Mesenchymal stem cell (in vitro differentiated cells and primary cell): ENCODE results near the gene CCDC152.

Source experiments
- DNase-seq: peaks from one replicate; pipeline ENCODE4 v3.0.0-alpha.2; 2013
- H2AFZ ChIP-seq: one replicate; pipeline ENCODE4 v1.6.1; 2013; ENCODE audit warnings: low read depth, mild to moderate bottlenecking, control low read depth, inconsistent platforms, low read length, moderate library complexity
- H2AK5ac ChIP-seq: 2 replicates; pipeline ENCODE4 v1.6.1; 2013; ENCODE audit warnings: low read length, moderate library complexity, mild to moderate bottlenecking, inconsistent platforms; ENCODE audit not compliant: severe bottlenecking
- H2BK120ac ChIP-seq: one replicate; pipeline ENCODE4 v1.6.1; 2013; ENCODE audit warnings: low read depth, mild to moderate bottlenecking, inconsistent platforms, low read length, moderate library complexity
- H2BK12ac ChIP-seq, 2 experiments: one replicate each; pipeline ENCODE4 v1.6.1; 2013; ENCODE audit warnings: inconsistent platforms in 2 of 2, low read length in 2 of 2, mild to moderate bottlenecking in 2 of 2, moderate library complexity in 2 of 2, control low read depth in 1 of 2
- H2BK15ac ChIP-seq: one replicate; pipeline ENCODE4 v1.6.1; 2013; ENCODE audit warnings: mild to moderate bottlenecking, low read depth, inconsistent platforms; ENCODE audit not compliant: poor library complexity, severe bottlenecking
- H2BK5ac ChIP-seq: 2 replicates; pipeline ENCODE4 v1.6.1; 2013; ENCODE audit warnings: low read depth, mild to moderate bottlenecking, low read length, control low read depth, inconsistent platforms; ENCODE audit not compliant: poor library complexity, severe bottlenecking
- H3K14ac ChIP-seq, 2 experiments: one replicate each; pipeline ENCODE4 v1.6.1; 2013; ENCODE audit warnings: inconsistent platforms in 2 of 2, low read length in 2 of 2, control low read depth in 1 of 2, mild to moderate bottlenecking in 1 of 2, moderate library complexity in 1 of 2
- H3K18ac ChIP-seq, 2 experiments: one replicate each; pipeline ENCODE4 v1.6.1; 2013; ENCODE audit warnings: inconsistent platforms in 2 of 2, low read length in 2 of 2, control low read depth in 1 of 2, low read depth in 1 of 2, mild to moderate bottlenecking in 1 of 2
- H3K23ac ChIP-seq, 2 experiments: one replicate each; pipeline ENCODE4 v1.6.1; 2013; ENCODE audit warnings: inconsistent platforms in 2 of 2, low read length in 2 of 2, mild to moderate bottlenecking in 2 of 2, moderate library complexity in 2 of 2, control low read depth in 1 of 2
- H3K27ac ChIP-seq: 2 replicates; pipeline ENCODE4 v1.5.1; 2013; ENCODE audit warnings: mild to moderate bottlenecking, moderate library complexity, low read length, control low read depth, inconsistent platforms; ENCODE audit not compliant: poor library complexity, severe bottlenecking
- H3K27me3 ChIP-seq, 2 experiments: 2 replicates each; pipeline versions ENCODE4 v1.6.1 to v1.7.0; 2013; ENCODE audit warnings: low read length in 2 of 2, mild to moderate bottlenecking in 2 of 2, moderate library complexity in 2 of 2, control low read depth in 1 of 2, inconsistent platforms in 1 of 2; ENCODE audit not compliant: control insufficient read depth in 1 of 2, insufficient read depth in 1 of 2
- H3K36me3 ChIP-seq, 2 experiments: 2 replicates each; pipeline versions ENCODE4 v1.6.1 to v1.7.0; 2013; ENCODE audit warnings: low read length in 2 of 2, control low read depth in 1 of 2, inconsistent platforms in 1 of 2, low read depth in 1 of 2, mild to moderate bottlenecking in 1 of 2; ENCODE audit not compliant: insufficient read depth in 2 of 2, control insufficient read depth in 1 of 2
- H3K4ac ChIP-seq, 2 experiments: one replicate each; pipeline ENCODE4 v1.6.1; 2013; ENCODE audit warnings: inconsistent platforms in 2 of 2, low read length in 2 of 2, mild to moderate bottlenecking in 2 of 2, moderate library complexity in 2 of 2, control low read depth in 1 of 2, low read depth in 1 of 2
- H3K4me1 ChIP-seq: 2 replicates; pipeline ENCODE4 v1.6.1; 2013; ENCODE audit warnings: low read depth, low read length, control low read depth; ENCODE audit not compliant: control insufficient read depth, insufficient read depth
- H3K4me2 ChIP-seq: 2 replicates; pipeline ENCODE4 v1.6.1; 2013; ENCODE audit warnings: low read length, mild to moderate bottlenecking, inconsistent platforms; ENCODE audit not compliant: poor library complexity, severe bottlenecking
- H3K4me3 ChIP-seq, 2 experiments: 2 replicates each; pipeline versions ENCODE4 v1.5.1 to v1.7.0; 2013; ENCODE audit warnings: low read length in 2 of 2, mild to moderate bottlenecking in 2 of 2, control low read depth in 1 of 2, low read depth in 1 of 2; ENCODE audit not compliant: insufficient read depth in 1 of 2
- H3K79me1 ChIP-seq: replicated peaks from 2 replicates; pipeline ENCODE4 v1.6.1; 2013; ENCODE audit warnings: mild to moderate bottlenecking, control low read depth, low read length, inconsistent platforms; ENCODE audit not compliant: poor library complexity, severe bottlenecking
- H3K9ac ChIP-seq: 2 replicates; pipeline ENCODE4 v1.7.0; 2013; ENCODE audit warnings: mild to moderate bottlenecking, low read length, moderate library complexity
- H3K9me3 ChIP-seq: 2 replicates; pipeline ENCODE4 v1.7.0; 2013; ENCODE audit warnings: mild to moderate bottlenecking, low read length; ENCODE audit not compliant: control insufficient read depth
- H4K8ac ChIP-seq: one replicate; pipeline ENCODE4 v1.6.1; 2013; ENCODE audit warnings: inconsistent platforms, mild to moderate bottlenecking, low read length, moderate library complexity
- H4K91ac ChIP-seq: one replicate; pipeline ENCODE4 v1.6.1; 2013; ENCODE audit warnings: mild to moderate bottlenecking, low read length, inconsistent platforms
- WGBS: methylation state at CpG from one replicate; pipeline ENCODE4 v1.1.7; 2013; ENCODE audit warnings: mixed read lengths; 5-methylcytosine and 5-hydroxymethylcytosine counted together

Gene CCDC152

DNA sequence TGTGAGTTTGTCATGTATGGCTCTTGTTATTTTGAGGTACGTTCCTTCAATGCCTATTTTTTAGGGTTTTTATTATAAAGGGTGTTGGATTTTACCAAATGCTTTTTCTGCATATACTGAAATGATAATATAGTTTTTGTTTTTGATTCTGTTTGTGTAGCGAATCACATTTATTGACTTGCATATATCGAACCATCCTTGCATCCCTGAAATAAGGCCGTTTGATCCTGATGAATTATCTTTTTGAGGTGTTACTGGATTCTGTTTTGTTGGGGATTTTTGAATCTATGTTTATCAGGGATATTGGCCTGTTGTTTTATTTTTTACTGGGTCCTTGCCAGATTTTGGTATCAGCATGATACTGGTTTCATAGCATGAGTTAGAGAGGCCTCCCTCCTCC, 29.1 kb downstream of the CCDC152 start:
- no peak for DNase-seq
- H3K27me3 ChIP-seq: no peaks in the 10 kb centered on the region
- H3K4me3 ChIP-seq: no peak overlapping the region
- no peak overlapping the region for H3K4ac ChIP-seq
- H3K4me1 ChIP-seq: no peaks in the 10 kb centered on the region
- no peaks in the 10 kb centered on the region for H3K79me1 ChIP-seq
- no peak overlapping the region for H3K4me2 ChIP-seq
- peaks cover 41% of the 10 kb centered on the region for H3K9me3 ChIP-seq
- H2AFZ ChIP-seq: no peak overlapping the region
- H2BK15ac ChIP-seq: no peak overlapping the region
- H3K18ac ChIP-seq: no peak overlapping the region
- H3K27ac ChIP-seq: no peak overlapping the region
- H2BK5ac ChIP-seq: no peak overlapping the region
- WGBS: 91% methylated on average over 4 of the region's 4 CpGs
- no peak overlapping the region for H3K23ac ChIP-seq
- no peak overlapping the region for H2BK120ac ChIP-seq
- no peak overlapping the region for H3K14ac ChIP-seq
- H2AK5ac ChIP-seq: no peak overlapping the region
- no peak overlapping the region for H3K9ac ChIP-seq
- no peaks in the 10 kb centered on the region for H3K36me3 ChIP-seq
- no peak overlapping the region for H4K91ac ChIP-seq
- H2BK12ac ChIP-seq: no peak overlapping the region
- H4K8ac ChIP-seq: no peak overlapping the region

DNA sequence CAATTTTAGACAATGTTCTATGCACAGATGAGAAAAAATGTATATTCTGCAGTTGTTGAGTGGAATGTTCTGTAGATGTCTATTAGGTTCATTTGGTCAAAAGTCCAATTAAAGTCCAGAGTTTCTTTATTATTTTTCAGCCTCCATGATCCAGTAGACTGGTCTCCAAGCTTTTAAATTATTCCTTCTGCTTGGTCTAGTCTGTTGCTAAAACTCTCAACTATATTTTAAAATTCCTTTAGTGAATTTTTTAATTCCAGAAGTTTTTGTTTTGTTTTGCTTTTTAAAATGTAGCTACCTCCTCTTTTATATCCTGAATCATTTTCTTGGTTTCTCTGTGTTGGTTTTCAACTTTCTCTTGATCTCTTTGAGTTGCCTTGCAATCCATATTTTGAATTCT, 30.5 kb downstream of the CCDC152 start:
- no peak overlapping the region for H3K4ac ChIP-seq
- H3K27ac ChIP-seq: no peak overlapping the region
- H3K36me3 ChIP-seq: no peaks in the 10 kb centered on the region
- no peak overlapping the region for H3K23ac ChIP-seq
- H3K9ac ChIP-seq: no peak overlapping the region
- H3K27me3 ChIP-seq: no peaks in the 10 kb centered on the region
- no peak overlapping the region for H3K4me3 ChIP-seq
- H3K4me2 ChIP-seq: no peak overlapping the region
- H3K14ac ChIP-seq: no peak overlapping the region
- H2BK120ac ChIP-seq: no peak overlapping the region
- no peak overlapping the region for H3K18ac ChIP-seq
- no peak overlapping the region for H2BK5ac ChIP-seq
- H4K91ac ChIP-seq: no peak overlapping the region
- H2BK15ac ChIP-seq: no peak overlapping the region
- no peak overlapping the region for H2BK12ac ChIP-seq
- no peaks in the 10 kb centered on the region for H3K4me1 ChIP-seq
- DNase-seq: no peak
- no peak overlapping the region for H2AFZ ChIP-seq
- no peaks in the 10 kb centered on the region for H3K79me1 ChIP-seq
- H3K9me3 ChIP-seq: peaks cover 41% of the 10 kb centered on the region
- H2AK5ac ChIP-seq: no peak overlapping the region
- no peak overlapping the region for H4K8ac ChIP-seq

DNA sequence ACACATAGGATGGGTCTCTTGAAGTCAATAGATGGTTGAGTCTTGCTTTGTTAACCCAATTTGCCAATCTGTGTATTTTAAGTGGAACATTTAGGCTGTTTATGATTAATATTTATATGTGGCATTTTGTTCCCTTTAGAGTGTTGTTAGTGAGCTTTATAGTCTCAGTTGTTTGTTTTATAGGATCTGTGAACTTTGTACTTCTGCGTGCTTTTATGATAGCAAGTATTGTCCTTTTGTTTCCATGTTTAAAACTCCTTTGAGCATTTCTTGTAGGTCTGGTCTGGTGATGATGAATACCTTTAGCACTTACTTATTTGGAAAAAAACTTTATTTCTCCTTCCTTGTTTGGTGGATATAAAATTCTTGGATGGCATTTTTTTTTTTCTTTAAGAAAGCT, 31.2 kb downstream of the CCDC152 start:
- H2AFZ ChIP-seq: no peak overlapping the region
- no peak overlapping the region for H3K4ac ChIP-seq
- no peak for DNase-seq
- H3K18ac ChIP-seq: no peak overlapping the region
- WGBS: 90% methylated on average over 1 of the region's 1 CpG
- H2BK5ac ChIP-seq: no peak overlapping the region
- no peaks in the 10 kb centered on the region for H3K79me1 ChIP-seq
- H3K9ac ChIP-seq: no peak overlapping the region
- H2BK120ac ChIP-seq: no peak overlapping the region
- H3K9me3 ChIP-seq: peaks cover 41% of the 10 kb centered on the region
- no peak overlapping the region for H2AK5ac ChIP-seq
- no peak overlapping the region for H3K4me2 ChIP-seq
- H2BK15ac ChIP-seq: no peak overlapping the region
- H3K4me3 ChIP-seq: no peak overlapping the region
- H3K23ac ChIP-seq: no peak overlapping the region
- H3K36me3 ChIP-seq: no peaks in the 10 kb centered on the region
- no peak overlapping the region for H4K91ac ChIP-seq
- no peak overlapping the region for H4K8ac ChIP-seq
- H3K4me1 ChIP-seq: no peaks in the 10 kb centered on the region
- no peak overlapping the region for H3K27ac ChIP-seq
- no peaks in the 10 kb centered on the region for H3K27me3 ChIP-seq
- no peak overlapping the region for H3K14ac ChIP-seq
- H2BK12ac ChIP-seq: no peak overlapping the region

DNA sequence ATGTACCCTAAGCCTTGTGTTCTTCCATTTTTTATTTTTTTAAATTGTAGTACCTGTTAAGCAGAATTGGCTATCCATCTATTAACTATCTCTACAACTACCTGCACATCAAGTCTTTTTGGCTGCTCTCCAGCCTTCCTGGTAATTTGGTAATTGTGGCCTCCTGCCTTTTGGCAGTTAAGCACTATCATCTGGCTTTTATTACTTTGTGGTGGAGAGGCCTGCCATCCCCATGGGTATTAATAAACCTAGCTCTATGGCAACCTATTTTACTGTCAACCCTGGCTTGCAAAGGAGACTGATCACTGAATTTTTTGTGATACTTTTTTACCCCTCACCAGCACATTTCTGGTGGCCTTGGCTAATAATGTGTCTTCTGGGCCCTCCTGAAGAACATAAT, 34.5 kb downstream of the CCDC152 start:
- Histone ChIP-seq H4K8ac (no peak overlapping the region), H3K9ac (no peak overlapping the region), H3K36me3 (no peaks in the 10 kb centered on the region), H3K4me2 (no peak overlapping the region), H3K23ac (no peak overlapping the region), H3K9me3 (peaks cover 43% of the 10 kb centered on the region), H3K79me1 (no peaks in the 10 kb centered on the region), H2AK5ac (no peak overlapping the region), H3K14ac (no peak overlapping the region), H2BK120ac (no peak overlapping the region), H2BK12ac (no peak overlapping the region), H2AFZ (no peak overlapping the region), H3K18ac (no peak overlapping the region), H3K4ac (no peak overlapping the region), H3K4me3 (no peak overlapping the region), H2BK15ac (no peak overlapping the region), H3K27ac (no peak overlapping the region), H3K4me1 (no peaks in the 10 kb centered on the region), H4K91ac (no peak overlapping the region), H2BK5ac (no peak overlapping the region), H3K27me3 (no peaks in the 10 kb centered on the region)
- DNase-seq: no peak
